Measurements from ENCODE around the gene GNG12. TPM values are rescaled to one million over a fixed set of nuclear protein-coding genes. Genes with fewer than 3 reads are reported as not detected.

The GNG12 gene
- total RNA-seq, 1 experiment from 2014 or later, result 70.0 TPM

- Histone ChIP-seq H3K4me3 (ENCODE audit: low read depth in 2 of 2, low read length in 2 of 2) (no peak overlapping the region), H3K27me3 (ENCODE audit: control insufficient read depth, insufficient read depth, low read length) (no peaks in the 10 kb centered on the region), H3K36me3 (ENCODE audit: control insufficient read depth, insufficient read depth, low read length) (peaks cover 2% of the 10 kb centered on the region; the same call in 1 of the 2 replicates), H3K9me3 (ENCODE audit: control insufficient read depth, insufficient read depth, low read depth, low read length) (no peaks in the 10 kb centered on the region), H3K27ac (ENCODE audit: low read length) (peak overlapping the region; percentile 55; the same call in 1 of the 2 replicates), H3K4me1 (ENCODE audit: control insufficient read depth, insufficient read depth, low read length) (peaks cover 42% of the 10 kb centered on the region)
- intact Hi-C loops (cut with micrococcal nuclease; ENCODE audit: unreplicated experiment), result loop anchor here (5.0 to 10.0 kb wide), 2 partner anchors 33 to 146 kb away; no protein-coding TSS in a partner anchor
- ChIA-PET CTCF (no interaction called here), POLR2A (interaction anchor here (0.5 kb wide), 1 partner anchor 108 kb away, joined by 3 read pairs; no protein-coding TSS in a partner anchor)
- no peak for ATAC-seq
- DNase-seq (ENCODE audit: low read depth, low spot score), result no peak
- TF ChIP-seq CTCF (IDR thresholded peaks at IDR 0.05), result no peak
- no peak for TF ChIP-seq REST (IDR thresholded peaks at IDR 0.05; ENCODE audit: insufficient read depth in 1 of 2, low read depth in 2 of 2, low read length in 1 of 2)
- no peak for TF ChIP-seq SIN3A (IDR thresholded peaks at IDR 0.05; ENCODE audit: borderline replicate concordance, insufficient read depth, low read depth, low read length)
- no peak for TF ChIP-seq TCF7L2 (IDR thresholded peaks at IDR 0.05; ENCODE audit: low read depth, low read length)
- in situ Hi-C loops (cut with HindIII; ENCODE audit: low pct_unique_long_range_greater_than_20kb, low sequenced_read_pairs), result no loop called here
- BruUV-seq (replicated peaks), result no TSS peak
Observed at GRCh38 chr1:67680486-67680885, 152.8 kb downstream of the GNG12 start.

- BruUV-seq (replicated peaks), result no TSS peak
- H3K36me3 ChIP-seq (ENCODE audit: control insufficient read depth, insufficient read depth, low read length), result no peaks in the 10 kb centered on the region
- H3K4me3 ChIP-seq (ENCODE audit: low read depth in 2 of 2, low read length in 2 of 2), result no peak overlapping the region
- intact Hi-C loops (cut with micrococcal nuclease; ENCODE audit: unreplicated experiment) (loop anchor here (5.0 to 10.0 kb wide), 2 partner anchors 32 to 145 kb away; no protein-coding TSS in a partner anchor), in situ Hi-C loops (cut with HindIII; ENCODE audit: low pct_unique_long_range_greater_than_20kb, low sequenced_read_pairs) (no loop called here)
- ATAC-seq (no peak), DNase-seq (ENCODE audit: low read depth, low spot score) (no peak)
- no peaks in the 10 kb centered on the region for H3K9me3 ChIP-seq (ENCODE audit: control insufficient read depth, insufficient read depth, low read depth, low read length)
- CTCF ChIA-PET, result no interaction called here
- H3K4me1 ChIP-seq (ENCODE audit: control insufficient read depth, insufficient read depth, low read length), result peaks cover 44% of the 10 kb centered on the region
- H3K27me3 ChIP-seq (ENCODE audit: control insufficient read depth, insufficient read depth, low read length), result no peaks in the 10 kb centered on the region
- POLR2A ChIA-PET, result no interaction called here
- TF ChIP-seq CTCF (IDR thresholded peaks at IDR 0.05) (no peak), TCF7L2 (IDR thresholded peaks at IDR 0.05; ENCODE audit: low read depth, low read length) (no peak), REST (IDR thresholded peaks at IDR 0.05; ENCODE audit: insufficient read depth in 1 of 2, low read depth in 2 of 2, low read length in 1 of 2) (no peak), SIN3A (IDR thresholded peaks at IDR 0.05; ENCODE audit: borderline replicate concordance, insufficient read depth, low read depth, low read length) (no peak), POLR2AphosphoS5 (IDR thresholded peaks at IDR 0.05; ENCODE audit: low read depth, low read length) (no peak)
- H3K27ac ChIP-seq (ENCODE audit: low read length), result peak overlapping the region; percentile 55; the same call in 1 of the 2 replicates
Observed at GRCh38 chr1:67679691-67680090, 153.6 kb downstream of the GNG12 start.

Measured in Panc1 (cell line).